Panc1 (cell line): ENCODE results near the gene MUC5B. TPM values are rescaled to one million over a fixed set of nuclear protein-coding genes. Genes with fewer than 3 reads are reported as not detected.

Experiments used
- ATAC-seq: fragments of 200-7000 bp; cut with Tn5 transposase; 2 replicates; pipeline ENCODE4 v1.9.1; 2020; ENCODE audit warnings: mild to moderate bottlenecking, moderate library complexity
- BruUV-seq: library from RNA; stranded (reverse); fragments of 400-500 nt; replicated peaks from 2 replicates; lab custom pipeline; 2021; lab: Mats Ljungman, UMichigan
- CTCF ChIA-PET: fragments of 300-600 bp; sonication (Branson Sonifier 250); formaldehyde crosslinking; loops from one replicate; lab custom pipeline; 2022; ENCODE audit warnings: antibody characterized with exemption; lab: Charles Lee
- POLR2A ChIA-PET: fragments of 300-600 bp; sonication (Branson Sonifier 250); formaldehyde crosslinking; loops from one replicate; lab custom pipeline; 2022; ENCODE audit warnings: antibody characterized with exemption; lab: Charles Lee
- DNase-seq: peaks from one replicate; pipeline ENCODE4 v3.0.0-alpha.2; 2010; ENCODE audit warnings: low read depth, low spot score
- H3K27ac ChIP-seq: 2 replicates; pipeline ENCODE4 v1.5.1; 2011; ENCODE audit warnings: mild to moderate bottlenecking, low read length, inconsistent platforms
- H3K27me3 ChIP-seq: fragments of 200-500 bp; sonication (Bioruptor generic); 2 replicates; pipeline ENCODE4 v1.6.0; 2014; ENCODE audit warnings: low read length, inconsistent platforms; ENCODE audit not compliant: control insufficient read depth, insufficient read depth
- H3K36me3 ChIP-seq: fragments of 200-500 bp; sonication (Bioruptor generic); 2 replicates; pipeline ENCODE4 v1.5.1; 2014; ENCODE audit warnings: inconsistent platforms, mild to moderate bottlenecking, low read length, moderate library complexity; ENCODE audit not compliant: control insufficient read depth, insufficient read depth
- H3K4me1 ChIP-seq: 2 replicates; pipeline ENCODE4 v1.5.1; 2011; ENCODE audit warnings: inconsistent platforms, mild to moderate bottlenecking, low read length, moderate library complexity; ENCODE audit not compliant: control insufficient read depth, insufficient read depth
- H3K4me3 ChIP-seq, 2 experiments: 2 replicates each; pipeline ENCODE4 v1.5.1; 2011 to 2012; ENCODE audit warnings: low read depth in 2 of 2, low read length in 2 of 2, mild to moderate bottlenecking in 2 of 2, inconsistent platforms in 1 of 2, moderate library complexity in 1 of 2
- H3K9me3 ChIP-seq: fragments of 200-500 bp; sonication (Bioruptor generic); 2 replicates; pipeline ENCODE4 v1.5.1; 2014; ENCODE audit warnings: low read depth, mild to moderate bottlenecking, inconsistent platforms, low read length, moderate library complexity; ENCODE audit not compliant: control insufficient read depth, insufficient read depth
- CTCF ChIP-seq: fragments of 450-650 bp; IDR thresholded peaks from 2 replicates; pipeline ENCODE4 v1.5.1; 2017; ENCODE audit warnings: mild to moderate bottlenecking
- POLR2AphosphoS5 ChIP-seq: IDR thresholded peaks from 2 replicates; pipeline ENCODE4 v1.6.1; 2012; ENCODE audit warnings: mild to moderate bottlenecking, low read depth, low read length, moderate library complexity
- SIN3A ChIP-seq: IDR thresholded peaks from 2 replicates; pipeline ENCODE4 v1.6.1; 2012; ENCODE audit warnings: low read depth, mild to moderate bottlenecking, low read length, moderate library complexity, borderline replicate concordance; ENCODE audit not compliant: insufficient read depth
- TCF7L2 ChIP-seq: IDR thresholded peaks from 2 replicates; pipeline ENCODE4 v1.6.1; 2011; ENCODE audit warnings: mild to moderate bottlenecking, low read depth, low read length, inconsistent platforms
- in situ Hi-C: cut with HindIII; loops from 2 replicates; pipeline ENCODE4 v1.10.0; 2016; ENCODE audit warnings: low sequenced_read_pairs, low pct_unique_long_range_greater_than_20kb
- intact Hi-C: fragments of 100-400 bp; cut with micrococcal nuclease; formaldehyde crosslinking; loops from one replicate; pipeline ENCODE4 v1.10.0; 2022; ENCODE audit not compliant: unreplicated experiment
- total RNA-seq: library from RNA; stranded (reverse); gene quantifications from one replicate; pipeline ENCODE4 v1.2.1, GENCODE V29; 2021; ENCODE audit not compliant: unreplicated experiment
- TF ChIP-seq, protein P1 (sequence below), 2 experiments: IDR thresholded peaks; 2 replicates each; pipeline ENCODE4 v1.6.1; 2011 to 2012; ENCODE audit warnings: low read depth in 2 of 2, control low read depth in 1 of 2, low read length in 1 of 2, mild to moderate bottlenecking in 1 of 2, moderate library complexity in 1 of 2; ENCODE audit not compliant: insufficient read depth in 1 of 2

MUC5B gene
- total RNA-seq, 1 experiment from 2014 or later: 1.2 TPM

- no peaks in the 10 kb centered on the region for H3K27me3 ChIP-seq
- TF ChIP-seq POLR2AphosphoS5 (no peak), SIN3A (no peak), TCF7L2 (no peak)
- TF ChIP-seq, protein P1, sequence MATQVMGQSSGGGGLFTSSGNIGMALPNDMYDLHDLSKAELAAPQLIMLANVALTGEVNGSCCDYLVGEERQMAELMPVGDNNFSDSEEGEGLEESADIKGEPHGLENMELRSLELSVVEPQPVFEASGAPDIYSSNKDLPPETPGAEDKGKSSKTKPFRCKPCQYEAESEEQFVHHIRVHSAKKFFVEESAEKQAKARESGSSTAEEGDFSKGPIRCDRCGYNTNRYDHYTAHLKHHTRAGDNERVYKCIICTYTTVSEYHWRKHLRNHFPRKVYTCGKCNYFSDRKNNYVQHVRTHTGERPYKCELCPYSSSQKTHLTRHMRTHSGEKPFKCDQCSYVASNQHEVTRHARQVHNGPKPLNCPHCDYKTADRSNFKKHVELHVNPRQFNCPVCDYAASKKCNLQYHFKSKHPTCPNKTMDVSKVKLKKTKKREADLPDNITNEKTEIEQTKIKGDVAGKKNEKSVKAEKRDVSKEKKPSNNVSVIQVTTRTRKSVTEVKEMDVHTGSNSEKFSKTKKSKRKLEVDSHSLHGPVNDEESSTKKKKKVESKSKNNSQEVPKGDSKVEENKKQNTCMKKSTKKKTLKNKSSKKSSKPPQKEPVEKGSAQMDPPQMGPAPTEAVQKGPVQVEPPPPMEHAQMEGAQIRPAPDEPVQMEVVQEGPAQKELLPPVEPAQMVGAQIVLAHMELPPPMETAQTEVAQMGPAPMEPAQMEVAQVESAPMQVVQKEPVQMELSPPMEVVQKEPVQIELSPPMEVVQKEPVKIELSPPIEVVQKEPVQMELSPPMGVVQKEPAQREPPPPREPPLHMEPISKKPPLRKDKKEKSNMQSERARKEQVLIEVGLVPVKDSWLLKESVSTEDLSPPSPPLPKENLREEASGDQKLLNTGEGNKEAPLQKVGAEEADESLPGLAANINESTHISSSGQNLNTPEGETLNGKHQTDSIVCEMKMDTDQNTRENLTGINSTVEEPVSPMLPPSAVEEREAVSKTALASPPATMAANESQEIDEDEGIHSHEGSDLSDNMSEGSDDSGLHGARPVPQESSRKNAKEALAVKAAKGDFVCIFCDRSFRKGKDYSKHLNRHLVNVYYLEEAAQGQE (IDR thresholded peaks at IDR 0.05; ENCODE audit: insufficient read depth in 1 of 2, low read depth in 2 of 2, low read length in 1 of 2): no peak
- CTCF ChIA-PET: interaction anchor here (0.7 to 1.4 kb wide), 2 partner anchors 18 to 30 kb away, joined by 3 read pairs; no protein-coding TSS in a partner anchor
- intact Hi-C loops (loop anchor here (10.0 kb wide), 1 partner anchor 315 kb away; no protein-coding TSS in a partner anchor), in situ Hi-C loops (no loop called here)
- DNase-seq (no peak), ATAC-seq (no peak)
- peaks cover 18% of the 10 kb centered on the region for H3K4me1 ChIP-seq
- no peaks in the 10 kb centered on the region for H3K9me3 ChIP-seq
- POLR2A ChIA-PET: interaction anchor here (0.6 to 0.7 kb wide), 2 partner anchors 86 to 339 kb away, joined by 3 to 4 read pairs; no protein-coding TSS in a partner anchor
- no TSS peak for BruUV-seq
- H3K36me3 ChIP-seq: no peaks in the 10 kb centered on the region
- no peak overlapping the region for H3K27ac ChIP-seq
- no peak overlapping the region for H3K4me3 ChIP-seq
These were observed 22.9 kb upstream of the MUC5B start for GRCh38 chr11:1199751-1200610.

DNA sequence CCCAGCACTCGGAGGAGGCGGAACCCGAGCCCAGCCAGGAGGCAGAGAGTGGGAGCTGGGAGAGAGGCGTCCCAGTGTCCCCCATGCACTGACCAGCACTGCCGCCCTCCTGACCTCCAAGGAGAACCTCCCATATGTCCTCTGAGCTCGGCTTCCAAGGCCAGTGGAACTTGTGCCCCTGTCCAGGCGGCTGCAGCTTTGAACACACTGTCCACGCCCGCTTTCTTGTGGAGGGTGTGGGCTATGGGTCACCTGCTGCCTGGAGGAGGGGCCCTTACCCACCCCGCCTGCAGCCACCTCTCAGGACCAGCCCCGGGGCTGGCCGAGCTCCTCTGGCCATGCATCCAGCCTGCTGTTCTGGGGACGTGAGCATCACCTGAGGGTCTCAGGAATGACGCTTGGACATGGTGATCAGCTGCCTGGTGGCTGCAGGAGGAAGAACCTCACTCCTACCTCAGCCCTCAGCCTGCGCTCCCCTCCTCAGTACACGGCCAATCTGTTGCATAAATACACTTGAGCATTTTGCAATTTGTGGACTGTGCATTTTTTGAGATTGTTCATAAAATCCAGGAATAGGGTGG lies 22.2 kb upstream of the MUC5B start:
- no peak for ATAC-seq
- intact Hi-C loops: loop anchor here (10.0 kb wide), 1 partner anchor 314 kb away; no protein-coding TSS in a partner anchor
- H3K36me3 ChIP-seq: no peaks in the 10 kb centered on the region
- DNase-seq: no peak
- no peak overlapping the region for H3K27ac ChIP-seq
- BruUV-seq: no TSS peak
- ChIA-PET POLR2A (interaction anchor here (0.7 kb wide), 1 partner anchor 87 kb away, joined by 4 read pairs; no protein-coding TSS in a partner anchor), CTCF (interaction anchor here (0.6 to 1.4 kb wide), 2 partner anchors 29 to 431 kb away, joined by 3 read pairs; no protein-coding TSS in a partner anchor)
- no peak overlapping the region for H3K4me3 ChIP-seq
- in situ Hi-C loops: no loop called here
- no peaks in the 10 kb centered on the region for H3K27me3 ChIP-seq
- no peak for TF ChIP-seq POLR2AphosphoS5
- no peak for TF ChIP-seq CTCF
- TF ChIP-seq, protein P1 (IDR thresholded peaks at IDR 0.05; ENCODE audit: insufficient read depth in 1 of 2, low read depth in 2 of 2, low read length in 1 of 2): no peak
- no peak for TF ChIP-seq TCF7L2
- no peak for TF ChIP-seq SIN3A
- H3K4me1 ChIP-seq: peaks cover 18% of the 10 kb centered on the region
- no peaks in the 10 kb centered on the region for H3K9me3 ChIP-seq
